22Rv1 (cell line): Measurements from ENCODE around the gene HLA-F.

Experiments used
- H3K27ac ChIP-seq: fragments of 450-650 bp; 2 replicates; pipeline ENCODE4 v1.5.1; 2017
- ZFX ChIP-seq: fragments of 450-650 bp; IDR thresholded peaks from 2 replicates; pipeline ENCODE4 v1.6.1; 2017; ENCODE audit warnings: antibody characterized with exemption, borderline replicate concordance
- TF ChIP-seq, protein P1 (sequence below): fragments of 450-650 bp; IDR thresholded peaks from 2 replicates; pipeline ENCODE4 v1.5.1; 2017; ENCODE audit warnings: mild to moderate bottlenecking

Gene HLA-F

DNA sequence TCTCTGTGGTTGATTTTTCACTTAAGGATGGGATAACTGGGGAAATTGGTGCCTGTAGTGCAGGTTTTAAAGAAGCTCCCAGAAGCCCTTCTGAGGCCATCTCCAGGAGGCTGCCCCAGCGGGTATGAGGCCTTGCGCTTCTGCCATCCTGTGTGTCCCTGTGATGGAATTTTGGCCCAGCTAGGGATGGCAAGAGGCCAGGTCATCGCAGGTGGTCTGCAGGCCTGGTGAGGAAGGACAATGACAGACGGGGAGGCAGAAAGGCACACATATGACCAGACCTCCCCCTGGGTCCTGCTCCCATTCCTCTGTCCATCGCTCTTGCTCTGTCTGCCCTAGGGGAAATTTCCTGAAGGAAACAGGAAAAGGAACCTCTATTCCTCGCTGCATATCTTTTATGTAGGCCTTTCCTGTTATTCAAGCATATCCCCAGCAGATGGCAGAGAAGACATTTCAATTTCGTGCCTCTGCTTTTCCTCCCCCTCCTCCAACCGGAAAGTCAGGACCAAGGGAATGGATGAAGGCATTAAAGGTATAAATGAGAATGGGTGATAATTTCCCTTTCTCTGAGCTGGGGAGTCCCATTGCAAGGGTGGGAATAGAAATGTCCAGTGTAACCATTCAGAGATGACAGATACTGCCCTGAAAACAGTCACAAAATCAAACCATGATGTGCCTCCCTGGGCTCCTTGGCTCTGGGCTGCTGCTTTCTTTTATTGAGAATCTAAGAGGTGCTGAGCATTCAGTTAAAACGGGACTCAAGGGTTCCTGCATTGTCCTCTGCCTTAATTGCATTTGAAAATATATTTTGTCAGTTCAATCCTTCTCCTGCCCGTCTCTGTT, 17.6 kb upstream of the HLA-F start:
- no peak for TF ChIP-seq ZFX
- TF ChIP-seq, protein P1, sequence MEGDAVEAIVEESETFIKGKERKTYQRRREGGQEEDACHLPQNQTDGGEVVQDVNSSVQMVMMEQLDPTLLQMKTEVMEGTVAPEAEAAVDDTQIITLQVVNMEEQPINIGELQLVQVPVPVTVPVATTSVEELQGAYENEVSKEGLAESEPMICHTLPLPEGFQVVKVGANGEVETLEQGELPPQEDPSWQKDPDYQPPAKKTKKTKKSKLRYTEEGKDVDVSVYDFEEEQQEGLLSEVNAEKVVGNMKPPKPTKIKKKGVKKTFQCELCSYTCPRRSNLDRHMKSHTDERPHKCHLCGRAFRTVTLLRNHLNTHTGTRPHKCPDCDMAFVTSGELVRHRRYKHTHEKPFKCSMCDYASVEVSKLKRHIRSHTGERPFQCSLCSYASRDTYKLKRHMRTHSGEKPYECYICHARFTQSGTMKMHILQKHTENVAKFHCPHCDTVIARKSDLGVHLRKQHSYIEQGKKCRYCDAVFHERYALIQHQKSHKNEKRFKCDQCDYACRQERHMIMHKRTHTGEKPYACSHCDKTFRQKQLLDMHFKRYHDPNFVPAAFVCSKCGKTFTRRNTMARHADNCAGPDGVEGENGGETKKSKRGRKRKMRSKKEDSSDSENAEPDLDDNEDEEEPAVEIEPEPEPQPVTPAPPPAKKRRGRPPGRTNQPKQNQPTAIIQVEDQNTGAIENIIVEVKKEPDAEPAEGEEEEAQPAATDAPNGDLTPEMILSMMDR, result peak; percentile 67
- H3K27ac ChIP-seq, result no peak overlapping the region

DNA sequence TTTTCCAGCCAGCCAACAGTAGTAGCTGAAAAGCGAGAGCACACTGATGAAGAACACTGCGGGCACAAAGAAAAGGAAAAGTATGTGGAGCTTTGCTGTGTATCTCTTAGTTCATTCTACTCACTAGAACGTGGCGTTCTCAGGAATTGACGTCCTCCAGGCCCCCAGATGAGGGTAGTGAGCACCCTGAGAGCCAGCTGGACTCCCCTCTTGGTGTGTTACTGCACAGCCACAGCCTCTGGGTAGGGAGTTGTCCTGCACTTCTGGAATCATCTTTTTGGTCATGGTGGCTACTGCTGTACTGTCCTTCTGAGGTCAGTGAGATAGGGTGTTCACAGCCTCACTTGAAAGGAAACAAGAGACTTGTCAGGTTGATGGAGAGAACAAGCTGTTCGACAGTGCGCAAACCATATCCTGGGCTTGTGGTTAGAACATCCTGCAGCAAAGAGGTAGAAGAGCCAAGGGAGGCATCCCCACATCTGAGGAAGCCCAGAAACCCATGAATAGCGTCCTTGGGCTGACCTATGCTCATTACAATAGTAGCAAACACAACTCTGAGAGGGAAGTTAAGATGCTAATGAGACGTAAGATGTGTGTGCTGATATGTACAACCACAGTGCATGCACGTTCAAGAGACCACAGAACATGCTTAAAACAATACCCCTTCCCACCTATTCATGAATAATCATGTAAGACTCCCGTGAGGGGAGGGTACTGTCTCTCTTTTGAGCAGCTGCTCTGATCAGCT, 14.6 kb upstream of the HLA-F start:
- no peak overlapping the region for H3K27ac ChIP-seq
- TF ChIP-seq, protein P1, result no peak
- no peak for TF ChIP-seq ZFX

DNA sequence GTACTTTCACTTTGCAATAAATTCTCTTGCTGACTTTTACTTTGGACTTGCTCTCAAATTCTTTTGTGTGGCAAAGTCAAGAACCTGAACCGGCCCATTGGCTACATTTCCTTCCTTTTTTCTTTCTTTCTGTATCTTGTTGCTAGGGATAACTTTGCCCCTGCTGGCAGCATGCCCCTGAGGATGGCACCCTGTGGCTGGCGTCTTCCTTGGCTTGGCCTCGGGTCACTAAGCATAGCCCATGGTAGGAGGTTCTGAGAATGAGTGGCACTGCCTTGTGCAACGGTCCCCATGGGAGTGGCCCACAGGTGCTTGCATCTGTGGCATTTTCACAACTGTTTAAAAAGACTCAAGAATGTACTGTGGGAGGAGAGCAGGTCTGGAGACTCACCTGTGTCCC, 14.0 kb upstream of the HLA-F start:
- H3K27ac ChIP-seq, result no peak overlapping the region
- TF ChIP-seq, protein P1, result no peak
- TF ChIP-seq ZFX, result no peak

DNA sequence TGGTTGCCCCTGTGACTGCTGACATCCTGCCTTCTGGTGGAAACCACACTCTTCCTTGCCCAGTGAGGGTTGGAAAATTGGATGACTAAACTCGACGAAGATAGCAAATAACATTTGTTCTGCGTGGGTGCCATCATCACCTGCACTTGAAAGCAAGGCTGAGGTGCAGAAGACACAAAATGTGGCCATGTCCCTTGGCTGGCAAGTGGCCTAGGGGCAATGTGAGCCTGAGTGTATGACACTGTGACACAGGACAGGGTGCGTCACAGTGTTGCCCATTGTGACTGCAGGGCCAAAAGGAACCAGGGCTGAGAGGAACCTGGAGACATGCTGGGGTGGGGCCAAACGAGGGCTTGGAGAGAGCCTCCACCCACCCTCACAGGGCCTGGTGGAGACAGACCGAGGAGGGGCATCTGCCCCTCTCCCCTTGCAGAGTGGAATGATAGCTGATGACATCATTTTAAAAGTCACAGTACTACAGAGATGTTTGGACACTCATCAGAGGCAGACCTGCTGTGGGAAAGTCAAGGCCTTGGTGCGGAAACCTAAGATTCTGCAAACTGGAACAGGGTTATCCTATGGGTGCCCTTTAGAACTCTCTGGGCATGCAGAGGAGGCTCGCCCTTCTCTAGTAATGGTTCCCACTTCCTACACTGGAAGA, 12.8 kb upstream of the HLA-F start:
- no peak overlapping the region for H3K27ac ChIP-seq
- TF ChIP-seq, protein P1, result no peak
- no peak for TF ChIP-seq ZFX

DNA sequence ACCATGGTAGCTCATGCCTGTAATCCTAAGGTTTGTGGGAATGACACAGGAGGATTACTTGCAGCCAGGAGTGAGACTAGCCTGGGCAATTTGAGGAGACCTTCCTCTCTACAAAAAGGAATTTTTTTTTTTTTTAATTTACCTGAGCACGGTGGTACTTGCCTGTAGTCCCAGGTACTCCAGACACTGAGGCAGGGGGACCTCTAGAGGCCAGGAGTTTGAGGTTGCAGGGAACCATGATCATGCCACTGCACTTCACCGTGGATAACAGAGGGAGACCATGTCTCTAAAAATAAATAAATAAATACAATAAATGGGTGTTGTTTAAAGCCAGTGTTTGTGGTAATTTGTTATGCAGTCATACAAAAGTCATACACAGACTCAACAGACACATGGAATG, 2.4 kb upstream of the HLA-F start:
- H3K27ac ChIP-seq, result no peak overlapping the region
- TF ChIP-seq, protein P1, result peak; percentile 18; the same call in 1 of the 2 replicates
- TF ChIP-seq ZFX, result no peak

- TF ChIP-seq, protein P1, result no peak
- TF ChIP-seq ZFX, result no peak
- H3K27ac ChIP-seq, result no peak overlapping the region
Measured at GRCh38 chr6:29723666-29724588, 693 bp downstream of the HLA-F start.
